CD4-positive, alpha-beta T cell treated with Interleukin-12 subunit alpha and Interleukin-12 subunit beta, for 1 hour (primary cell): ENCODE results near the gene ADAMTSL2.
A peak's percentile ranks its signal among the peaks of the same experiment; 100 is the strongest.

ENCODE experiments used
- DNase-seq: peaks from one replicate; pipeline ENCODE4 v3.0.0-alpha.2; 2020

ADAMTSL2 gene

DNA sequence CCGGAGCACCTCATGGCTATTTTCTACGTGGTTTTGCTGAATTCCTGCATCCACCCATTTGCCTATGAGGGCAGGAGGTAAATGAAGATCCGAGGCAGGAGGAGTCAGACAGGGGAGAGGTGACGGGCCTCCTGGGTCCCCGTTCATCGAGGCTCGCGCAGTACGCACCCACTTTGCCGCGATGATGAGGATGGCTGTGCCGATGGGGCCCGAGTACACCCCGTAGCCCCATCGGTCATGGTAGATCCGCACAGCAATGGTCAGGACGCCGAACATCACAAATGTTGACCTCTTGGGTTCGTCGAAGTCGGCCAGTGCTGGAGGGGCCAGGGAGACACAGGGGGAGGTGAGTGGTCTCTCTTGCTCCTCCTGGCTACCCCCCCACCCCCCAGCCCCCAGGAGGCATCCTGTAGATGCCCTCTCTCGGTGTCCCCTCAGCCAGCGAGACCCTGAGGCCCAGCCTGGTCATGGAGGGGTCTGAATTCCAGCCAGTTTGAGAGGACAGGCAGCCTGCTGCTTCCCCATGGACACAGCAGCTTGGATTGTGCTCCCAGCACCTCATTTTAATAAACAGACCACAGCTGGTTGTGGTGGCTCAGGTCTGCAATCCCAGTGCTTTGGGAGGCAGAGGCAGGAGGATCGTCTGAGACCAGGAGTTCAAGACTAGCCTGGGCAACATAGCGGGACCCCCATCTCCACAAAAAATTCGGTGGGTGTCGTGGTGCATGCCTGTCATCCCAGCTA is 15.6 kb upstream of the ADAMTSL2 start:
- no peak for DNase-seq

DNA sequence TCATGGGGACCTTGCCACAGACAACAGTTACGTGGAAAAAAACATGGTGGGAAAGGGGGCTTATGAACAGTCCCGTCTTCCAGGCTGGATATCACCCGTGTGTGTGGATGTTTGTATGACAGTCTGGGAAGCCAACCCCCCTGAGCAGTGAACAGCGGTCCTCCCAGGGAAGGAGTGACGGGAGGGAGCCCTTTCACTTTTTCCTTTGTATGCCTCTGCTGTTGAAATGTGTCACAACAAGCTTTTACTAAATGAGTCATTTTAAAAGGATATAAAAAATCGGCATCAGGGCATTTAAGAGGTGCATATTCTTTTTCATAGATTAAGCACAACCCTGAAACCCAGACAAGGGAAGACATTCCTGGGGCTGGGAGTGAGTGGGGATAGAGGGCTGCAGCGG is 14.8 kb upstream of the ADAMTSL2 start:
- no peak for DNase-seq

DNA sequence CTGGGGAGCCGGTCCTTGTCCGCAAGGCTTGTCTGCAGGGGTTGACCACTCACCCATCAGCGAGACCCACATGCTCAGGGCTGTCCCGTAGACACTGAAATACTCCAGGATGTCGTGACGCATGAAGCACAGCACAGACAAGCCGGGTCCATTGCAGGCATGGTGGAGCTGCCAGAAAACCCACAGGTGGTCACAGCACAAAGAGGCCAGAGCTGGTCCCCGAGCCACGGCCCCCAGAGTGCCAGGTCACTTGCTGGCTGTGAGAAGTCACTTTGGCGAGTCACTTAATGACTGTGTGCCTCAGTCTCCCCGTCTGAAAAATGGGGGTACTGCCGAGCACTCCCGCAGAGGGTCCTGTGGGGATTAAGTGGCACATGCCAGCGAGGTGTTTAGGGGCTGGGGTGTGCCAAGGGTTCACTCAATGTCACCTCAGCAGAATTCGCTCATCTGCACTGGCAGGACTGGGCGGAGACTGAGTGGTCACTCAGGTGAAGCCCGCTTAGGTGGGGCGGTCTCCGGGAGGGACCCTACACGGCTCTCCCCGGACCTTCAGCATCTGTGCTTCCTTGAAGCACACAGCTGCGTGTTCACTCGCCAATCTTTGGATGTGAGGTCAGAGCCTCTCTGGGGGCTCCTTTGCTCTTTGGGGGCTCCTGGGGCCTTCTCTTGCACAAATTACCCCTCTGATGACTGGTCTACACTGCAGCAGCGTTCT is 14.2 kb upstream of the ADAMTSL2 start:
- DNase-seq, result no peak

DNA sequence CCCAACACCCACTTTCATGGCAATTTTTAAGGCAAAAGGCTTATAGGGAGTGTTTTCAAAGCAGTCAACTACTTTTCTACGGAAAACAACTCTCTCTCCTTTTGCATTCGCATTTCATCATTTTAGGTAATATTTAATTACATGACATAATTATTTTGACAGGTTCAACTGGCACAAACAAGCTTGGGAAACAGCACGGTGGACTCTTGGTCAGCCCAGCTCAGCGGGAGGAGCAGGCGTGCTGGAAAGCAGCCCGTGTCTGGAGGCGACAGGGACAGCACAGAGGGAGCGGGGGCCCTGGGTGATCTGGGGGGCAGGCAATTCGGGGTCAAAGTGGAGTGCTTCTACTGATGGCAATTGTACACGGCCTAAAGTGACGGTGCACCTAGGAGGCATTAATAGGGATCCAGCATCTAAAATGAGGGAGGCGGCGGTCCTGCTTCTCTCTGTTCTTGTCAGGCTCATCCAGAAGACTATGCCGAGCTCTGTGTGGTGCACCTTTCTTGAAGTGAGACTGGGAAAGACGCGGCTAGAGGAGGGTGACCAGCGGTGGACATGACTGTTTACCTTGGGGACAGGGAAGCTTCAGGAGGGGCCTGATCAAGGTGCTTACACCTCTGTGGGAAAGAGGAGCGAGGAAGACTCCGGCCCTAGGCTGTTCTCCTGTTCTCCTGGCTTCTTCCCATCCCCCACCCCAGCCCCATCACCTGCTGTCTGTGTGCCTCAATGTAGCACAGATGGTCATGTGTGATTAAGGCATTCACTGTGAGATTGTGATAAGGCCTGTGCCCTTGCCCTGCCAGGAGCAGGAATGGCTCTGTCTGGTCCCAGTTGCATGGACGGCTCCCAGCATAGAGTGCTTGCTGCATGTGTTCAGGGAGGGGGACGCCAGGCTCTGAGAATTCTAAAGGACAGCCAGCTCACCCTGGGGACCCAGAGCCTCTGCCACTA is 13.1 kb upstream of the ADAMTSL2 start:
- no peak for DNase-seq

DNA sequence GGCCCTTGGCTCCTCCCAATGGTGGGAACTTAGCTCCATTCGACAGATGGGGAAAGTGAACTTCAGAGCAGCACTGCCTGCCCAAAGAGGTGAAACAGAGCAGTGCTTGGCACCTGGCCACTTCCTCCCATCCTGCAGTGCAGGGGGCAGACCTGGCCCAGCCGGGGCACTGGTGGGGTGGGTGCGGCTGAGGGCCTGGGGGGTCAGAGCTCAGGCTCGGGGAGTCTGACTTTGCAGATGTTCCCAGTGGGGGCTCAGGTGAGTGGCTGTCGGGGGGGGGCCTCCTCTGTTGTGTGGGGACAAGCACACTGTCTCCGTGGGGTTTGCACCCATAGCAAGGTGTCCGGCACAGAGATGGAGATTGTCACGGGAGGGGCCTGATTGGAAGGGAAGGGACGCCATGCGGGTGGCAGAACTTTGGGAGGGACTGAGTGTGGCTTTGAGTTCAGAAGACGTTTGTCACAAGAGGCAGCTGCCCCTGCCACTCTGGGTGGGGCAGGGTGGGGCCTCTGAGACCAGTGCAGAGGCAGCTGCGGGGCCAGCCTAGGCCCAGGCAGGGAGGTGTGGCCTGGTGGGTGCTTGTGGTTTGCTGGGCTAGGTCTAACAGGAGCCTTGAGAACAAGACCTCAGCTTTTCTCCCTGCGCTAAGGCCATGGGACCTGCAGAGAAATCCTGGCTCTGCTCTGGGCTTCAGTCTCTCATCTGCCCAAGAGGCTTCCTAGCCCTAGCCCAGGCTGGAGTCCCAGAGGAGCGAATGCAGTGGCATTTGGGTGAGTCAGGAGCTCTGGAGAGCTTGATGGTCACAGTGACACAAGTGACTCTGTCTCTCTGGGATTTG is 12.2 kb upstream of the ADAMTSL2 start:
- DNase-seq, result no peak

DNA sequence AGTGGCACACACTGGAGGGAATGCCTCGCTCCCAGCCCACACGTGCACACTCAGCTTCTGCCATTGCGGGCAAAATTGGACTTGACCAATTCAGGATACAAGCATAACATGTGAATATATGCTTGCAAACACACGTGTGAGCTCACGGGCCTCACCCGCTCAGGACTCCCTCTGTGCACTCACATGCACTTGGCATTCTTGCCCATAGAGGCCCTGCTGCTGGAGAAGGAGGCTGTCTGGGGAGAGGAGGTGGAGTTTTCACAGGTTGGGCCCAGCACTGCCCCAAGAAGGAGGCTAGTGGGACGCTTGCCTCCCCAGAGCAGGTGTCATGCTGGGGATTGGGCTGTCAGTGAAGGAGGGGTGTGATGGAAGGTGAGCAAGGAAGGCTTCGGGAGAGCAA is 11.4 kb upstream of the ADAMTSL2 start:
- DNase-seq, result no peak

DNA sequence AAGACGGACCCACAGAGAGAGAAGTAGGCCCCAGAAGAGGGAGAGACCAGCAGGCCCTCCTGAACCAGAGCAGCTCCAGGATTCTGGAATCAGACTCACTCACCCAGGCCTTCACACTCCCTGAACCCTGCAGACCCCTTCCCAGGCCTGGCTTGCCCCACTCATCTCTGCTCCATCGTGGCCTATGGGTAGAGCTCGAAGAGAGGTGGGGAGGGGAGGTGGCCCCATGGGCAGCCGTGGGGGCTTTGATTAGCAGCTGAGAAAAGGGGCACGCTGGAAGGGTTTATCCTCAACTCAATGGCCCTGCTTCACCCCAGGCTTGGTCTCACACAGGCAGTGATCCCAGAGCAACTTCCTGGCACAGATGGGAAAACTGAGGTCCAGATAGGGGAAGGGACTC is 10.4 kb upstream of the ADAMTSL2 start:
- DNase-seq, result no peak

DNA sequence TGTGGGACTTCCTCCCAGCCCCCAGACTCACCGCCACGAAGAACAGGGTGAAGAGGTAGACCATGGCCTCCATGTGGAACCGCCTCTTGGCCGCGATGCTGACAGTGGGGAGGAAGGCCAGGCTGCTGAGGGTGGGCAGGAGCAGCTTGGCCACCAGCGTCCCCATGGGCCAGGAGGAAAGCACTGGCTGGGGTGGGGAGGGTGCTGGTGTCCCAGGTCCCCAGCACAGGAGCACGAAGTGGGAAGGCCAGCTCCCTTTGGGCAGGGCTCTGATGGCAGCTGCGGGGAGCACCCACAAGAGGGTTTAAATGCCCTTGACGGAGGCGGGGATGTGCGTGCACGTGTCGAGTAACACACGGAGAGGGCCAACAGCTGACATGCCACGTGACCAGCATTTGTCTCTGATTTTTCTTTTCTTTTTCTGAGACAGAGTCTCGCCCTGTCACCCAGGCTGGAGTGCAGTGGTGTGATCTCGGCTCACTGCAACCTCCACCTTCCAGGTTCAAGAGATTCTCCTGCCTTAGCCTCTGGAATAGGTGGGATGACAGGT is 9.8 kb upstream of the ADAMTSL2 start, which contains the start of gene MYMK:
MYMK (minus strand) TSS at position 281 of the 550 bp plus-strand sequence; CDS start at position 166, 115 bp downstream.
- no peak for DNase-seq

DNA sequence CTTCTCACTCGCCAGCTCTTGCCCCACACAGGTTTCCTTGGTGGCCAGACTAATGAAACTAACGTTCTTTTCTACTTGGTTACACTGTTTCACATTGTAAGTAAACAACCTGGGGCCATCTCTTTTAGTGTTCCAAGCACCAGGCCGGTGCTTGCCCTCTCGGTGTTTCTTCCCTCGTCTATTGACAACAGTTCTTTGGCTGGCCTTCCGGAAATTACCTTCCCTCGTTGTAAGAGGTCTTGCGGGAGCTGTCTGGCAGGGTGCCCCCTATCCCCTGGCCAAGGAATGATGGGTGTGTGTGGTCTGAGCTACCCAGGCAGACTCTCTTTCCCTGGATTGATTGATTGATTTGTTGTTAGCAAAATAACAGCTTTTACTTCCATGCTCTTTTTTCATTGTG is 8.8 kb upstream of the ADAMTSL2 start:
- no peak for DNase-seq

DNA sequence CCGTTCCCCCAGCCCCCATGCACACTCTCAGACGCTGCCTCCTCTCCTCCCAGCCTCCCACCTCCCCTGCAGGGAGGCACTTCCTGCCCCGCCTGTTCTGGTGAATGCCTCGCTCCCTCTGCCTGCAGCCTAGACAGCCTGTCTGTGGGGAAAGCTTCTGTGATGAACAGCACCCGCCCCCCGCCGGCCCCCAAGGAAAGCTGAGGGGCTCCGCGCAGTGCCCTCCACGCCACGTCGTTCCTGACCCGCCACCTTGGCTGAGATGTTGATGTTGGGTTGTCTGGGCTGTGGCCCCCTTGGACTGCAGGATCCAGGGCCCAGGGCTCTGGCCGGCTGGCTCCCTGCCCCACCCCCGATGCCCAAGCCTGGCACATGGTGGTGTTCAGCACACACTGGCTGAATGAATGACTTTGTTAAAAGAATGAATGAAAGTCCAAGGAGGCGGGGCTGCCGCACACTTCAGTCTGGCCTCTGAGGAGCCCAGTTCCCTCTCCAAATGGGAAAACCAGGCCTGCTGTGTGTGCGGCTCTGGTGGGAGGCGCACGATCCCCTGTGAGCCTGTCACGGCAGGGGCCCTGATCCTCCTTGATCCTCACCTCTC is 7.7 kb upstream of the ADAMTSL2 start:
- DNase-seq, result no peak

DNA sequence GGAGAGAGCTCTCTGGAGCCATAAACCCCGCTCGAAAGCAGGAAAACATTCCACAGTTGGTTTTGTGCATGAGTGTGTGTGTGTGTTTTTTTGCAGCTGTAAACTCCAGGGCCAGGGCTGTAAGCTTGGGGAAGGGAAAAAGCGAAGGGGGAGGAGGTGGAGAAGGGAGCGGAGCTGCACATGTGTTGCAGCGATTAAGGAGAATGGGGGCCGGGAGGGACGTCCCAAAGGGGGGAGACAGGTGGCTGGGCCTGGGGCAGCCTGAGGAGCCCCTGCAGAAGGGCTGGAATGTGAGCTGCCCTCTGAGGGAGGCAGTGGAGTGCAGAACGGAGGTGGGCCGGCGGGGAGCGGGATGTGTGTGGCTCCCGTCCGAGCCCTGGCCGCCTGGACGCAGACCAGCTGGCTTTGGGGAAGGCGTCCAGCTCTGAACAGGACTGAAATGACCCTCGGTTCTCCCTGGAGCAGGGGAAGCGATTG is 7.0 kb upstream of the ADAMTSL2 start:
- no peak for DNase-seq

DNA sequence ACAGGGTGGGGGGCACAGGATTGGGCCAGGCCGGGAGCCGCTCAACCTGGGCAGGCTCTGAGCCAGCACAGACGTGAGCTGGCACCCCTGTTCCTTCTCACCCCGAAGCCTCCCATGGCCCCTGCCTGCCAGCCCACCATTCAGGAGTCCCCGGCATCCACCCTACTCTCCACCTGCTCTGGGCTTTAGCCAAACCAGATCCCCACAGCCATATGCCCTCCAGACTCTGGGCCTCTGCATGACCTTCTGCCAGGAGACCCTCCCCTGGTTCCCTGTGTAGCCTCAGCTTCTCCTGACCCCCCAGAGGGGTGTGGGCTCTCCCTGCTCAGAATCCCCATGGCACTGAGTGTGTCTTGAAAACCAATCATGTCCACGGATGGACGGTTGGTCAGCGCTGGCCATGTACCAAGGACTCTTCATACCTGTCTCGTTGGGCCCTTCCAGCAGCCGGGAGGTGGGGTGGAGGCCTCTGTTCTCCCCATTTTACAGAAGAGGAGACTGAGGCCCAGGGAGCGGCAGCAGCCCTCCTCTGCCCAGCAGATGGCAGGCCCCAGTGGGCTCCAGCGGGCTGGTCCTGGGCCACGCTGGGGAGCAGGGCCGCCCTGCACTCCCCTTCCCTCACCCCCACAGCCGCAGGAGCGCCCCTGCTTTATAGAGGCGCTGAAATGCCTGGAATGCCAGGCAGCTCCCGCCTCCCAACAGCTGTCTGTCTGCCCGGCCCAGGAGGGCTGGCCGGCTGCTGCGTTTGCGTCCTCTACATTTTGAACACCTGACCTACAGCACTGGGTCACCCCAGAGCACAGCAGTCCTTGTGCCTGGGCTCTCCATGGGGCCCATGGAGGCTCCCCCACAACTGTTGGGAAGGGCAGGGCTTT is 6.3 kb upstream of the ADAMTSL2 start:
- DNase-seq, result no peak

DNA sequence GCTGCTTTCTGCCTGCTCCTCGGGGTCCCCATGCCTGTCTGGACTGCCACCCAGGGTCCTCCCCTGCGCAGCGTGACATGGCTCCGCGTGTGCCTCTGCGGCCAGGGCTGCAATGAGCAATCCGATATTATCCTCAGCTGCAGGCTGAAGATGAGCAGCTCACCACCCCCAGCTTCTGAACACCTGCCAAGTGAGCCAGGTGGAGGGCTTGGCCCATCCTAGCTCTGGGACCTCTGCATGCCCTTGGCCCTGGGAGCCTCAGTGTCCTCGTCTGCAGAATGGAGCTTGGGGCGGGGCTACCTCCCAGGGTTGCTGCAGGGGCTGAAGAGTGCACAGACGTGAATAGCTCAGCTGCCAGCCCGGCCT is 5.6 kb upstream of the ADAMTSL2 start:
- DNase-seq, result no peak

DNA sequence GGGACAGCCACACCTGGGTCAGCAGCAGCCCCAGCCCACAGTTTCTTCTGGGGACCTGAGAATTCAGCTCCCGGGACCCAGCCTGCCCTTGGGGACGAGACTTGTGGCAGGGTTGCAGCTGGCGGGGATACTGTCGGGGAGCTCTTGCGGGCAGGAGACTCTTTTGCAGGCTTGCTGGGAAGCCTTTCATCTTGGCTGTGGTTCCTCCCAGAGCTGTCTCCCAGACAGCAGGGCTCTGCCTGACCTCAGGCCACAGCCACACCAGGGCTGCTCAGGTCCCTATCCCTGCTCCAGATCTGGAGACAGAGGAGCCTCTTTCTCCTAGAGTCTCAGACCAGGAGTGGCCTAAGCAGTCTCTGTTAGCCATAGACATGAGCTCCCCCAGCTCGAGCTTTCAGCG is 5.0 kb upstream of the ADAMTSL2 start:
- no peak for DNase-seq

DNA sequence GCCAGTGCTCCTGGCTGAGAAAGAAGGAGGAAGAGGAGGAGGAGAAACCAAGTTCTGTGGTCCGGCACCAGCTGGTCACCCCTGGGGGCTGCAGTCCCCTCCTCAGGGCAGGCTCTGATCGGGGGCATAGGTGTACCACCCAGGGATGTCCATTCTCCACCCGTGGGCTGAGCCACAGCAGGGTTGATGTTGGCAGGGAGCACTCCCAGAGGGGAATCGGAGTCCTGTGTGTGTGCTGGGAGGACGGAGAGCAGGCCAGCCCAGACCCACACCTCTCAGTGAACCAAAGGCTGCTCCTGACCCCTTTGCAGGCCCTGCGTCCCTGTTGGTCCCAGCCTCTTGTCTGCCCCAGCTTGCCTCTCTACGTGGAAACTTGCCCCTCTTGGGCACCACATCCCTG is 4.6 kb upstream of the ADAMTSL2 start:
- no peak for DNase-seq

DNA sequence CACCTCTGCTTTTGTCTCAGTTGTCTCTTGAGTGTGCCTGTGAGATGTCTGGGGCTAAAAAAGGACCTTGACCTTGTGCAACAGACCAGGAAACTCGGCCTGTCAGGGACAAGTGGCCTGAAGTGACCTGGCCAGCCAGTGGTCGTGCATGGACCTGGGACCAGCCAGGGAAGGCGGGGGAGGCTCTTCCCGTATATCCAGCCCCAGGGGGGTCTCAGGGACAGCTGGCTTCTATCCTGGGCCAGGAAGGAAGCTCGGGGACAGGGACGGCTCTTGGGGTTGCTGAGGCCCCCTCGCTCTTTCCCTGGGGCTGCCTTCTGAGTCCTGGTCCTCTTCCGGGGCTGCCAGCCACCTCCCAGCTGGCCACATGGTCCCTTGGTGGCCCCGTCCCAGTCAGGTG is 3.2 kb upstream of the ADAMTSL2 start:
- no peak for DNase-seq

DNA sequence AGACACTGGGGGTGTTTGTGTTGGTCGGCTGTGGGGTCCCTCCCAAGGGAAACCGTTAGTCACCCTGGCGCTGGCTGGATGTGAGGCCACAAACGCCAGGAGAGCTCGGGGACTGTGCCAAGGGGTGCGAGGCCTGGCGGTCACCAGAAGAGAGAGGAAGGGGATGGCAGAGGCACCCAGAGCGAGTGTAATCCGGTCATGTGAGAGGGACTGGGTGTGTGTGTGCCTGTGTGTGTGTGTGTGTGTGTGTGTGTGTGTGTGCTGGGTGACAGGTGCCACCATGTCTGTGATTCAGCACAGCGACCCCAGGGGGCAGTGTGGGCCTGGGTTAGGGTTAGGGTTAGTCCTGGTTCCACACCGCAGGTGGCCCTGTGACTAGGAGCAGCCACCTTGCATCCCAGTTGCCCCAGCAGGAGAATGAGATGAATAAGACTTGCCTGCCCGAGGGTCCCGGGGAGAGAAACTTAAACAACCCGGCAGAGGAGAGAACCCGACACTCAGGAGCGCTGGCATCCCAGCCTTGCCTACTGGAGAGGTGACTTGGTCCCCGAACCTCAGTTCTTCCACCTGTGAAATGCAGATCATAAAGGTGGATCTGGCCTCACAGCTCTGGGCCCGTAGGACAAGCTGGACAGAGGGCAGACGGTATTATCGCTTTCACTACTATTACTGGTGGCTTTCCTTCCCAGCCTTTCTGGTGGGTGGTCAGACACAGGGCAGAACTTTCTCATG is 1.4 kb upstream of the ADAMTSL2 start:
- DNase-seq, result peak; percentile 68

DNA sequence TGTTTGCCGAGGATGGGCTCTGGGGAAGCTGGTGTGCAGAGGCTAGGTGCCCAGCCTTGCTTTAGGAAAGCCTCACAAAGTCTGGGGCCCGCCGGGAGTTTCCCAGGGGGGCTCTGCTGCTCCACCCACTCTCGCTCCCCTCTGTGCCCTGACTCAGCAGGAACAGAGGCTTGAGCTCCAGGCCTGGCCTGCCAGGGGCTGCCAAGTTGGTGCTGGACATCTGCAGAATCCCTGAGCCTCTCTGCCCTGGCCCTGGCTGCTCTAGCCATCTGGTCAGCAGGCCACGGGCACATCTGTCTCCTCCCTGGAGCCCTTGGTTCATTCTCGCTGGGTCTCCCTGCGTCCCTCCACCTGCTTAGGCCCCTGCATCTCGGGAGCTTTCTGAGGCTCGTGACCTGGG is 647 bp upstream of the ADAMTSL2 start:
- no peak for DNase-seq

DNA sequence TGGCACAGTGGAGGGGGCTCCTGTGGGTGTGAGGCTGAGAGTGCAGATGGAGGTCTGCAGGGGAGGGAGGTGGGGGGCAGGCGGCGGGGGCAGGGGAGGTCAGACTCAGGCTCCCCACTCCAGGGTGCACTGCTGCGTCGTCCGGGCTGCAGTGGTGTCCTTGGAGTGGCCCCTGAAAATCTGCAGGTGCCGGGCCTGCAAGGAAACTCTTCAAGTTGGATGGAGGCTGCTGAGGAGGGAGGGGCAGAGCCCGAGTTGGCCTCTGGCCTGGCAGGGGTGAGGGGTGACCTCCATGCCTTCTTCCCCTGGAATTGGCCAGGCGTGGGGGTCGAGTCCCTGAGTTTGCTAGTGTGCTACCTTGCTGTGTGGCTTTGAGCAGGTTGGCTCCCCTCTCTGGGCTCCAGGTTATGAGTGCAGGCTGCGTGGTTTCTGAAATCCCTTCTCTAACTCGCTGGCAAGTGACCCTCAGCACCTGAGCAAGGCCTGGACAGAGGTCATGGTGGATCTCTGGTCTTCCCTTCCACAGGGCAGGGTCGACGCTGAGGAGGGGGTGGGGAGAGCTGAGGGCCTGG is 888 bp downstream of the ADAMTSL2 start:
- DNase-seq, result no peak

DNA sequence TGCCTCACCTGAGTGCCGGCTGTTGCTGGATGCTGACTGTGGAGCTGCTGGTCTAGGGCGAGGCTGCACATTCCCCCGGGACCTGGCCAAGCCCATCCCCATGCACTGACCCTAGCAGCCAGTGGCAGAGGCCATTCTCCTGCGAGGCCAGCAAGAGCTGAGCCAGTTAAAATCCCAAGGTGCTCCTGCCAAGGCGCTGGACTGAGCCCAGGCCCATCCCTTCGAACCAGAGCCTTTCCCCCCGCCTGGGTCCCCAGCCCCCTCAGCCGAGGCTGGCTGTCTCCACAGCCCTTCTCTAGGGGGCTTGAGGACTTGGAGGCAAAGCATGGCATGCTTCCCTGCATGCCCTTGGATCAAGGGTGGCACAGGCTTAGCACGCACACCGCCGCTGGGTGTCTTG is 1.6 kb downstream of the ADAMTSL2 start:
- DNase-seq, result no peak
